H9 (cell line): ENCODE measurements around the gene CCDC186. TPM values are rescaled to one million over a fixed set of nuclear protein-coding genes. Genes with fewer than 3 reads are reported as not detected.

ENCODE experiments used
- DNase-seq: peaks from one replicate; pipeline ENCODE4 v3.0.0-alpha.2; 2017
- H2AFZ ChIP-seq: one replicate; pipeline ENCODE4 v1.6.1; 2013; ENCODE audit warnings: mild to moderate bottlenecking, low read length, control low read depth, moderate library complexity
- H2AK5ac ChIP-seq: 2 replicates; pipeline ENCODE4 v1.6.1; 2013; ENCODE audit warnings: low read length, control low read depth, mixed read lengths; ENCODE audit not compliant: insufficient read length
- H2BK120ac ChIP-seq: one replicate; pipeline ENCODE4 v1.6.1; 2013; ENCODE audit warnings: low read depth, mild to moderate bottlenecking, low read length, control low read depth, inconsistent platforms; ENCODE audit not compliant: poor library complexity, severe bottlenecking
- H2BK12ac ChIP-seq: 2 replicates; pipeline ENCODE4 v1.6.1; 2013; ENCODE audit warnings: low read length, control low read depth, mixed read lengths, low read depth; ENCODE audit not compliant: insufficient read length
- H2BK15ac ChIP-seq: 2 replicates; pipeline ENCODE4 v1.6.1; 2013; ENCODE audit warnings: low read depth, low read length, control low read depth
- H2BK20ac ChIP-seq: one replicate; pipeline ENCODE4 v1.6.1; 2013; ENCODE audit warnings: low read depth, mild to moderate bottlenecking, low read length, control low read depth, inconsistent platforms; ENCODE audit not compliant: poor library complexity, severe bottlenecking
- H2BK5ac ChIP-seq: 2 replicates; pipeline ENCODE4 v1.6.1; 2013; ENCODE audit warnings: low read length, control low read depth, mixed read lengths; ENCODE audit not compliant: insufficient read length
- H3K14ac ChIP-seq: 2 replicates; pipeline ENCODE4 v1.6.1; 2013; ENCODE audit warnings: low read length, control low read depth; ENCODE audit not compliant: insufficient read depth
- H3K18ac ChIP-seq: 2 replicates; pipeline ENCODE4 v1.6.1; 2013; ENCODE audit warnings: low read depth, mild to moderate bottlenecking, mixed read lengths, low read length, control low read depth; ENCODE audit not compliant: insufficient read length
- H3K23ac ChIP-seq: 2 replicates; pipeline ENCODE4 v1.6.1; 2013; ENCODE audit warnings: low read length, control low read depth, mixed read lengths, low read depth; ENCODE audit not compliant: insufficient read length
- H3K23me2 ChIP-seq: 2 replicates; pipeline ENCODE4 v1.6.1; 2013; ENCODE audit warnings: low read depth, mild to moderate bottlenecking, mixed read lengths, low read length, control low read depth; ENCODE audit not compliant: insufficient read length, poor library complexity, severe bottlenecking
- H3K27ac ChIP-seq: 2 replicates; pipeline ENCODE4 v1.5.1; 2013; ENCODE audit warnings: low read length, control low read depth, mixed read lengths, low read depth; ENCODE audit not compliant: insufficient read length
- H3K27me3 ChIP-seq: 2 replicates; pipeline ENCODE4 v1.6.1; 2013; ENCODE audit warnings: low read length, control low read depth, inconsistent platforms; ENCODE audit not compliant: insufficient read depth
- H3K4ac ChIP-seq: 2 replicates; pipeline ENCODE4 v1.6.1; 2013; ENCODE audit warnings: low read depth, mild to moderate bottlenecking, control low read depth, inconsistent platforms, low read length, moderate library complexity
- H3K4me1 ChIP-seq: 2 replicates; pipeline ENCODE4 v1.6.1; 2013; ENCODE audit warnings: low read length, control low read depth, inconsistent platforms; ENCODE audit not compliant: insufficient read depth
- H3K4me2 ChIP-seq: 2 replicates; pipeline ENCODE4 v1.6.1; 2013; ENCODE audit warnings: low read length, control low read depth, mixed read lengths; ENCODE audit not compliant: insufficient read length, insufficient read depth
- H3K56ac ChIP-seq: 2 replicates; pipeline ENCODE4 v1.6.1; 2013; ENCODE audit warnings: low read depth, mild to moderate bottlenecking, mixed read lengths, low read length, control low read depth; ENCODE audit not compliant: insufficient read length
- H3K79me1 ChIP-seq: 2 replicates; pipeline ENCODE4 v1.6.1; 2013; ENCODE audit warnings: low read depth, mild to moderate bottlenecking, moderate library complexity, low read length, control low read depth, inconsistent platforms; ENCODE audit not compliant: insufficient read depth, poor library complexity, severe bottlenecking
- H3K79me2 ChIP-seq: 2 replicates; pipeline ENCODE4 v1.6.1; 2013; ENCODE audit warnings: low read length, control low read depth, inconsistent platforms; ENCODE audit not compliant: insufficient read depth
- H3K9ac ChIP-seq: 2 replicates; pipeline ENCODE4 v1.6.1; 2013; ENCODE audit warnings: low read length, control low read depth, mixed read lengths; ENCODE audit not compliant: insufficient read length; ENCODE audit errors: extremely low read depth
- H3K9me3 ChIP-seq: one replicate; pipeline ENCODE4 v1.6.1; 2013; ENCODE audit warnings: low read depth, low read length, inconsistent platforms; ENCODE audit not compliant: control insufficient read depth
- H3T11ph ChIP-seq: one replicate; pipeline ENCODE4 v1.6.1; 2013; ENCODE audit warnings: mild to moderate bottlenecking, low read length, control low read depth, inconsistent platforms
- H4K20me1 ChIP-seq: one replicate; pipeline ENCODE4 v1.6.1; 2013; ENCODE audit not compliant: control insufficient read depth, insufficient read length, insufficient read depth
- H4K5ac ChIP-seq: 2 replicates; pipeline ENCODE4 v1.6.1; 2013; ENCODE audit warnings: low read depth, mild to moderate bottlenecking, mixed read lengths, low read length, control low read depth; ENCODE audit not compliant: insufficient read length
- H4K8ac ChIP-seq: replicated peaks from 2 replicates; pipeline ENCODE4 v1.6.1; 2013; ENCODE audit warnings: low read length, control low read depth, mixed read lengths, low read depth; ENCODE audit not compliant: insufficient read length
- H4K91ac ChIP-seq: 2 replicates; pipeline ENCODE4 v1.6.1; 2013; ENCODE audit warnings: low read depth, mild to moderate bottlenecking, moderate library complexity, mixed read lengths, low read length, control low read depth; ENCODE audit not compliant: insufficient read length
- H3K27ac Mint-ChIP-seq, 3 experiments: 2 replicates in 2 of 3; 3 replicates in 1 of 3; pipeline ENCODE4 v1.8.0; 2020 to 2021; ENCODE audit warnings: mixed read lengths in 3 of 3, mild to moderate bottlenecking in 1 of 3, moderate library complexity in 1 of 3
- H3K27me3 Mint-ChIP-seq: 2 replicates; pipeline ENCODE4 v1.8.0; 2021; ENCODE audit warnings: low read depth, mild to moderate bottlenecking, moderate library complexity, mixed read lengths
- H3K36me3 Mint-ChIP-seq, 3 experiments: 2 replicates in 2 of 3; 3 replicates in 1 of 3; pipeline ENCODE4 v1.8.0; 2020 to 2021; ENCODE audit warnings: low read depth in 3 of 3, mixed read lengths in 3 of 3; ENCODE audit not compliant: insufficient read depth in 1 of 3
- H3K4me1 Mint-ChIP-seq, 2 experiments: 2 replicates each; pipeline ENCODE4 v1.8.0; 2020; ENCODE audit warnings: mixed read lengths in 2 of 2
- H3K4me3 Mint-ChIP-seq, 2 experiments: 2 replicates in 1 of 2; 3 replicates in 1 of 2; pipeline ENCODE4 v1.8.0; 2020 to 2021; ENCODE audit warnings: mild to moderate bottlenecking in 2 of 2, mixed read lengths in 2 of 2, moderate library complexity in 1 of 2
- H3K9me3 Mint-ChIP-seq, 2 experiments: 2 replicates in 1 of 2; 3 replicates in 1 of 2; pipeline ENCODE4 v1.8.0; 2020; ENCODE audit warnings: mild to moderate bottlenecking in 2 of 2, mixed read lengths in 2 of 2, moderate library complexity in 1 of 2
- CTCF ChIP-seq: fragments of 200-600 bp; sonication (generic); conservative IDR thresholded peaks from 3 replicates; pipeline ENCODE4 v1.8.0; 2021; ENCODE audit warnings: antibody characterized with exemption, mild to moderate bottlenecking
- WGBS: extraction: QIAGEN DNeasy Blood & Tissue Kit; methylation state at CpG from one replicate; pipeline ENCODE4 v1.1.7; 2013; ENCODE audit warnings: missing lambda C conversion rate, low lambda C conversion rate, mixed read lengths; ENCODE audit not compliant: insufficient read length; ENCODE audit errors: extremely low coverage; 5-methylcytosine and 5-hydroxymethylcytosine counted together
- total RNA-seq: library from RNA; stranded (reverse); gene quantifications from 2 replicates; pipeline ENCODE4 v1.2.1, GENCODE V29; 2021

Gene CCDC186
- total RNA-seq, 1 experiment from 2014 or later = 16.7 TPM

- H3K27me3 ChIP-seq = no peaks in the 10 kb centered on the region
- H3K4me2 ChIP-seq = no peak overlapping the region
- Mint-ChIP-seq H3K9me3 (no peaks in the 10 kb centered on the region), H3K4me3 (no peak overlapping the region), H3K27me3 (peaks cover 6% of the 10 kb centered on the region; the same call in 1 of the 2 replicates), H3K27ac (no peak overlapping the region), H3K4me1 (no peaks in the 10 kb centered on the region), H3K36me3 (no peaks in the 10 kb centered on the region)
- no peak overlapping the region for H3T11ph ChIP-seq
- no peak for TF ChIP-seq CTCF
- H2AK5ac ChIP-seq = no peak overlapping the region
- WGBS = no CpG with 5 or more reads among the region's 2 CpGs
- H3K9me3 ChIP-seq = no peaks in the 10 kb centered on the region
- no peak overlapping the region for H3K4ac ChIP-seq
- H3K56ac ChIP-seq = no peak overlapping the region
- no peak overlapping the region for H3K14ac ChIP-seq
- no peak overlapping the region for H2BK5ac ChIP-seq
- H4K20me1 ChIP-seq = no peaks in the 10 kb centered on the region
- H3K23me2 ChIP-seq = no peaks in the 10 kb centered on the region
- H2BK20ac ChIP-seq = no peak overlapping the region
- H4K5ac ChIP-seq = no peak overlapping the region
- H3K9ac ChIP-seq = no peak overlapping the region
- H2BK15ac ChIP-seq = no peak overlapping the region
- H3K79me2 ChIP-seq = no peaks in the 10 kb centered on the region
- no peak overlapping the region for H4K91ac ChIP-seq
- no peaks in the 10 kb centered on the region for H3K79me1 ChIP-seq
- no peak overlapping the region for H3K27ac ChIP-seq
- H3K4me1 ChIP-seq = no peaks in the 10 kb centered on the region
- no peak overlapping the region for H3K23ac ChIP-seq
- H2BK12ac ChIP-seq = no peak overlapping the region
- no peak overlapping the region for H2BK120ac ChIP-seq
- H4K8ac ChIP-seq = no peak overlapping the region
- H3K18ac ChIP-seq = no peak overlapping the region
- no peak for DNase-seq
- H2AFZ ChIP-seq = no peak overlapping the region
These were observed 46.3 kb upstream of the CCDC186 start for GRCh38 chr10:114220281-114220680.
